GM12878 (cell line): Measurements from ENCODE around the gene MRPL22. TPM values are rescaled to one million over a fixed set of nuclear protein-coding genes. Genes with fewer than 3 reads are reported as not detected.
A peak's percentile ranks its signal among the peaks of the same experiment; 100 is the strongest.

Experiments
- ATAC-seq: fragments of 200-7000 bp; cut with Tn5 transposase; 3 replicates; pipeline ENCODE4 v1.9.1; 2020; ENCODE audit warnings: mild to moderate bottlenecking, moderate library complexity
- BruUV-seq: library from RNA; stranded (reverse); fragments of 400-500 nt; replicated peaks from 2 replicates; lab custom pipeline; 2021; lab: Mats Ljungman, UMichigan
- CTCF ChIA-PET: fragments of 300-600 bp; sonication (Branson Sonifier 250); formaldehyde crosslinking; extraction: SDS; loops from one replicate; lab custom pipeline; 2021; ENCODE audit warnings: inconsistent platforms; lab: Yijun Ruan, JAX
- POLR2A ChIA-PET: fragments of 350-600 bp; formaldehyde crosslinking; extraction: SDS; loops from one replicate; lab custom pipeline; 2021; ENCODE audit warnings: inconsistent platforms; lab: Charles Lee
- RAD21 ChIA-PET: fragments of 300-600 bp; sonication (Branson Sonifier 250); formaldehyde crosslinking; loops from one replicate; lab custom pipeline; 2023; ENCODE audit warnings: antibody characterized with exemption; ENCODE audit not compliant: unreplicated experiment; lab: Charles Lee
- SMC1A ChIA-PET: fragments of 300-600 bp; sonication (Branson Sonifier 250); formaldehyde crosslinking; loops from one replicate; lab custom pipeline; 2023; ENCODE audit not compliant: unreplicated experiment, uncharacterized antibody; lab: Charles Lee
- DNase-seq: peaks from one replicate; pipeline ENCODE4 v3.0.0-alpha.2; 2011; ENCODE audit warnings: low read depth, low spot score
- FAIRE-seq: peaks from 3 replicates; lab custom pipeline; 2011; peaks lifted over from hg19 to GRCh38; lab: Jason Lieb, UNC
- H2AFZ ChIP-seq: 2 replicates; pipeline ENCODE4 v1.6.0; 2011; ENCODE audit warnings: low read depth, low read length, control low read depth; ENCODE audit not compliant: control insufficient read depth
- H3K27ac ChIP-seq: 2 replicates; pipeline ENCODE4 v1.5.1; 2011; ENCODE audit warnings: control low read depth; ENCODE audit not compliant: control insufficient read depth, insufficient read depth
- H3K27me3 ChIP-seq, 2 experiments: replicated peaks in 1 of 2; 2 replicates each; pipeline versions ENCODE4 v1.6.0 to v1.6.1; 2011; ENCODE audit warnings: low read length in 1 of 2; ENCODE audit not compliant: control insufficient read depth in 2 of 2, insufficient read depth in 2 of 2
- H3K36me3 ChIP-seq, 2 experiments: 2 replicates each; pipeline ENCODE4 v1.5.1; 2011; ENCODE audit warnings: low read length in 1 of 2; ENCODE audit not compliant: control insufficient read depth in 2 of 2, insufficient read depth in 2 of 2
- H3K4me1 ChIP-seq: 2 replicates; pipeline ENCODE4 v1.6.1; 2011; ENCODE audit warnings: mild to moderate bottlenecking, low read length, moderate library complexity, mixed read lengths; ENCODE audit not compliant: control insufficient read depth, insufficient read depth
- H3K4me2 ChIP-seq: 2 replicates; pipeline ENCODE4 v1.6.0; 2011; ENCODE audit warnings: control low read depth; ENCODE audit not compliant: control insufficient read depth, insufficient read depth
- H3K4me3 ChIP-seq: fragments of 200-600 bp; sonication (generic); 2 replicates; pipeline ENCODE4 v1.5.1; 2016
- H3K79me2 ChIP-seq: 2 replicates; pipeline ENCODE4 v1.6.0; 2011; ENCODE audit warnings: low read length; ENCODE audit not compliant: control insufficient read depth, insufficient read depth
- H3K9ac ChIP-seq: 2 replicates; pipeline ENCODE4 v1.8.0; 2011; ENCODE audit warnings: low read length, control low read depth, mixed read lengths; ENCODE audit not compliant: control insufficient read depth, insufficient read depth
- H3K9me3 ChIP-seq: replicated peaks from 3 replicates; pipeline ENCODE4 v1.5.1; 2011; ENCODE audit warnings: mild to moderate bottlenecking, low read length; ENCODE audit not compliant: control insufficient read depth, insufficient read depth
- H4K20me1 ChIP-seq: 2 replicates; pipeline ENCODE4 v1.6.0; 2011; ENCODE audit not compliant: control insufficient read depth, insufficient read depth
- IKZF1 ChIP-seq: fragments of 450-650 bp; conservative IDR thresholded peaks from 2 replicates; pipeline ENCODE4 v1.6.1; 2017; ENCODE audit warnings: antibody characterized with exemption, mild to moderate bottlenecking
- MYC ChIP-seq: IDR thresholded peaks from 2 replicates; pipeline ENCODE4 v1.6.1; 2011; ENCODE audit warnings: mild to moderate bottlenecking, low read length, moderate library complexity, inconsistent platforms; ENCODE audit not compliant: insufficient read depth, insufficient replicate concordance, insufficient read length, severe bottlenecking
- NFYA ChIP-seq: IDR thresholded peaks from 2 replicates; pipeline ENCODE4 v1.6.1; 2011; ENCODE audit warnings: low read depth, mild to moderate bottlenecking, low read length, improper control_type of control experiment, borderline replicate concordance
- POLR2A ChIP-seq: IDR thresholded peaks from 2 replicates; pipeline ENCODE4 v1.6.1; 2011; ENCODE audit warnings: low read depth, mild to moderate bottlenecking, low read length
- SIN3A ChIP-seq: IDR thresholded peaks from 2 replicates; pipeline ENCODE4 v1.6.1; 2012; ENCODE audit warnings: low read depth, low read length, improper control_type of control experiment
- STAT3 ChIP-seq: IDR thresholded peaks from 2 replicates; pipeline ENCODE4 v1.6.1; 2011; ENCODE audit warnings: low read depth, low read length, improper control_type of control experiment
- WGBS: methylation state at CpG from one replicate; pipeline ENCODE4 v1.1.6; 2016; ENCODE audit warnings: low lambda C conversion rate; ENCODE audit not compliant: insufficient replicate concordance, insufficient coverage; ENCODE audit errors: missing lambda C conversion rate; 5-methylcytosine and 5-hydroxymethylcytosine counted together
- in situ Hi-C: fragments of 300-500 bp; cut with MboI; formaldehyde crosslinking; loops from 9 replicates; pipeline ENCODE4 v1.14.3; 2018; ENCODE audit warnings: mixed read lengths
- intact Hi-C: fragments of 100-400 bp; cut with micrococcal nuclease; formaldehyde crosslinking; loops from one replicate; pipeline ENCODE4 v1.14.2; 2022; ENCODE audit not compliant: unreplicated experiment
- polyA plus RNA-seq, 11 experiments: library from polyadenylated mRNA; depleted of rRNA in 4 of 11; unstranded in 6 of 11; stranded (reverse) in 5 of 11; fragments of >200 nt; fragmentation: Nextera tagmentation in 4 of 11; fragmentation: Illumina TruSeq in 1 of 11; extraction: Ambion mirVana in 4 of 11; extraction: Trizol in 1 of 11; gene quantifications; 1 replicate in 1 of 11; 2 replicates in 10 of 11; pipeline versions ENCODE4 v1.2.1 to v1.2.3, GENCODE V29; 2011 to 2016; ENCODE audit warnings: inconsistent platforms in 2 of 11, missing spikeins in 2 of 11, low read depth in 1 of 11
- total RNA-seq, 4 experiments: library from RNA; depleted of rRNA in 3 of 4; stranded (reverse); fragments of >200 nt in 3 of 4; fragmentation: Illumina TruSeq in 1 of 4; extraction: Trizol in 1 of 4; gene quantifications; 2 replicates each; pipeline versions ENCODE4 v1.2.1 to v1.2.3, GENCODE V29; 2013 to 2021

Gene MRPL22
- total and polyA plus RNA-seq, 10 of the 15 experiments (the other 5 are each of a cell fraction or from before 2014, with no cell fraction given), result 29.7 to 318 (median 93.4) TPM

GRCh38 chr5:154940375-154940771, 500 bp upstream of the MRPL22 start:
- FAIRE-seq (no peak), ATAC-seq (no peak), DNase-seq (no peak)
- TF ChIP-seq IKZF1, result no peak
- TF ChIP-seq NFYA, result no peak
- no peak for TF ChIP-seq POLR2A
- TF ChIP-seq MYC, result no peak
- TF ChIP-seq SIN3A, result no peak
- peak overlapping the region; percentile 58 for H3K4me2 ChIP-seq
- peaks cover 51% of the 10 kb centered on the region for H3K79me2 ChIP-seq
- H3K36me3 ChIP-seq, result peaks cover 0 to 5% of the 10 kb centered on the region in 2 experiments; a peak in 1 of 4 replicates
- H3K4me3 ChIP-seq, result peak overlapping the region; percentile 90; the same call in 1 of the 2 replicates
- intact Hi-C loops, result no loop called here
- RAD21 ChIA-PET, result no interaction called here
- H3K4me1 ChIP-seq, result peaks cover 6% of the 10 kb centered on the region
- SMC1A ChIA-PET, result no interaction called here
- peak overlapping the region; percentile 81 for H2AFZ ChIP-seq
- BruUV-seq, result no TSS peak
- H3K27ac ChIP-seq, result peak overlapping the region; percentile 81
- CTCF ChIA-PET, result no interaction called here
- in situ Hi-C loops, result no loop called here
- H3K9ac ChIP-seq, result peak overlapping the region; percentile 78
- POLR2A ChIA-PET, result no interaction called here
- H3K27me3 ChIP-seq, result no peaks in the 10 kb centered on the region
- 79% methylated on average over 9 of the region's 9 CpGs for WGBS
- H3K9me3 ChIP-seq, result no peaks in the 10 kb centered on the region; the same call in 2 of the 3 replicates
- no peaks in the 10 kb centered on the region for H4K20me1 ChIP-seq

DNA sequence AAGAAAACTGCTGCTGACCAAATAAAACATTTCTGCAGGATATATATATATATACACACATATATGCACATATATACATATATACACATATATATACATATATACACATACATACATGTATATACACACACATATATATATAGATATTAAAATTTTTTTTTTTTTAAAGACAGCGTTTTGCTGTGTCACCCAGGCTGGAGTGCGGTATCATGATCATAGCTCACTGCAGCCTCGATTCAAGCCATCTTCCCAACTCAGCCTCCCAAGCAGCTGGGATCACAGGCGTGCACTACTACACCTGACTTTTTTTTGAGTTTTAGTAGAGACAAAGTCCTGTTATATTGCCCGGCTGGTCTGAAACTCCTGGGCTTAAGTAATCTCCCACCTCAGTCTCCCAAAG, 2.7 kb downstream of the MRPL22 start:
- no peaks in the 10 kb centered on the region for H4K20me1 ChIP-seq
- H3K4me1 ChIP-seq, result no peaks in the 10 kb centered on the region; the same call in none of the 2 replicates
- no peak overlapping the region for H3K9ac ChIP-seq
- ChIA-PET POLR2A (interaction anchor here (0.6 kb wide), 1 partner anchor 880 kb away, joined by 3 read pairs; no protein-coding TSS in a partner anchor), RAD21 (no interaction called here), SMC1A (interaction anchor here (1.4 kb wide), 1 partner anchor 85 kb away, joined by 3 read pairs; no protein-coding TSS in a partner anchor), CTCF (interaction anchor here (0.6 kb wide), 1 partner anchor 1426 kb away, joined by 3 read pairs; no protein-coding TSS in a partner anchor)
- no peak overlapping the region for H3K4me2 ChIP-seq
- BruUV-seq, result no TSS peak
- no peaks in the 10 kb centered on the region; the same call in 2 of the 3 replicates for H3K9me3 ChIP-seq
- H3K4me3 ChIP-seq, result no peak overlapping the region
- WGBS, result 83% methylated on average over 5 of the region's 5 CpGs
- TF ChIP-seq STAT3, result no peak
- ATAC-seq, result no peak
- DNase-seq, result no peak
- H3K36me3 ChIP-seq, result no peaks in the 10 kb centered on the region; a peak in 1 of 4 replicates
- H3K27ac ChIP-seq, result no peak overlapping the region
- FAIRE-seq, result no peak
- peaks cover 38% of the 10 kb centered on the region for H3K79me2 ChIP-seq
- in situ Hi-C loops, result no loop called here
- H2AFZ ChIP-seq, result no peak overlapping the region
- intact Hi-C loops, result no loop called here
- no peaks in the 10 kb centered on the region for H3K27me3 ChIP-seq
